ENCODE measurements around the gene MAP6. TPM values are rescaled to one million over a fixed set of nuclear protein-coding genes. Genes with fewer than 3 reads are reported as not detected.

The MAP6 gene
- total RNA-seq, 1 experiment from 2014 or later: 22.8 TPM

GRCh38 chr11:75541193-75542087 lies 127.4 kb downstream of the MAP6 start:
- DNase-seq: no peak
- no peaks in the 10 kb centered on the region for H3K4me1 Mint-ChIP-seq (ENCODE audit: low read depth, unreplicated experiment)
- H3K27me3 Mint-ChIP-seq (ENCODE audit: insufficient read depth, unreplicated experiment): no peaks in the 10 kb centered on the region
- no peaks in the 10 kb centered on the region for H3K9me3 Mint-ChIP-seq (ENCODE audit: unreplicated experiment)
- no peak overlapping the region for H3K4me3 ChIP-seq (ENCODE audit: low read depth, low read length)
- H3K4me3 Mint-ChIP-seq (ENCODE audit: unreplicated experiment): no peak overlapping the region
- no peaks in the 10 kb centered on the region for H3K36me3 ChIP-seq (ENCODE audit: control insufficient read depth, insufficient read depth, low read length)
- ChIA-PET CTCF (no interaction called here), POLR2A (no interaction called here)
- no peaks in the 10 kb centered on the region for H3K9me3 ChIP-seq
- peaks cover 4% of the 10 kb centered on the region; the same call in 1 of the 2 replicates for H3K4me1 ChIP-seq
- intact Hi-C loops (cut with micrococcal nuclease; ENCODE audit: unreplicated experiment): no loop called here
- H3K36me3 Mint-ChIP-seq (ENCODE audit: insufficient read depth, unreplicated experiment): no peaks in the 10 kb centered on the region
- TF ChIP-seq CTCF (IDR thresholded peaks at IDR 0.05; ENCODE audit: insufficient read depth in 1 of 2, low read depth in 1 of 2, low read length in 1 of 2, severe bottlenecking in 1 of 2, unreplicated experiment in 1 of 2): no peak
- BruUV-seq (replicated peaks): no TSS peak
- no peaks in the 10 kb centered on the region for H3K27me3 ChIP-seq (replicated peaks; ENCODE audit: control insufficient read depth, insufficient read depth, low read length)
- no peak overlapping the region for H3K27ac Mint-ChIP-seq (ENCODE audit: unreplicated experiment)

DNA sequence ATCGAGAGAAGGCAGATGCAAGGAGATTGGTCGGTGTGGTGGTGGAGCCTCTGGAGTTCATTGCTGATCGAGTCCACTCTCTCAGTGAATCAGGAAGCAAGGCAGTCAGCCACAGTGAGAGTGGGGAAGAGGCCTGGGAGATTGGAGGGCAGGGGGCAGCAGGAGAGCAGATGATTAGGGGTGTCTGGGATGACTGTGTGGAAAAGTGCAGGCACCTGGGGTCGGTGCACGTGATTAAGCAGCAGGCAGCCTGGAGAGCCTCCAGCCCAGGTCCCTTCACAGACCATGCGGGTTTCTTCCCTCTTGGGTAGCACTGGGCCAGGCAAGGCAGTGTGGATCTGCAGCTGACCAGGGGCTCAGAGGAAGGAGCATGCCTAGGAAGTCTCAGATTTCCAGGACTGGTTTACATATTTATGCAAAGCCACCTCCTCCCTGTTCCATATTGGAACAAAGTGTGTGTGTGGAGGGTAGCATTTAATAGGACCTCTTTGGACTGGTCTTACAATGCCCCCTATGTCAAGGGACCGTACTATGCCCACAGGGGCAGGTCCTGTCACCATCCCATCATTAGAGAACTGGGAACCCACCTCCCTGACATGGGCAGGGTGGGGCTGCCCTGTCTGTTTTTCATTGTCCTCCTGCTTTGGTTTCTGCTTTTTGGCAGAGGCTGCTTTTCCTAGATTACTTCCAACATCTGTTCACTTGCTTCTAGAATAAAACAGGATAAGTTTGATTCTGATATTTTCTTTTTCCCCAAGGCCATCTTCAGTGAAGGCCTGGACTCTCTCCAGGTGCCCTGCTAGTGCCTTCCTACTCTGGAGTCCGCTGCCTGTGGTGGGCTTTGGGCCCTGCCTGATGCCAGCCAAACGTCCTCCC lies 129.1 kb downstream of the MAP6 start:
- Histone ChIP-seq H3K36me3 (ENCODE audit: control insufficient read depth, insufficient read depth, low read length) (no peaks in the 10 kb centered on the region), H3K9me3 (no peaks in the 10 kb centered on the region), H3K27me3 (replicated peaks; ENCODE audit: control insufficient read depth, insufficient read depth, low read length) (no peaks in the 10 kb centered on the region), H3K4me3 (ENCODE audit: low read depth, low read length) (no peak overlapping the region), H3K4me1 (peaks cover 5% of the 10 kb centered on the region)
- Mint-ChIP-seq H3K9me3 (ENCODE audit: unreplicated experiment) (no peaks in the 10 kb centered on the region), H3K27ac (ENCODE audit: unreplicated experiment) (no peak overlapping the region), H3K4me1 (ENCODE audit: low read depth, unreplicated experiment) (peaks cover 2% of the 10 kb centered on the region), H3K36me3 (ENCODE audit: insufficient read depth, unreplicated experiment) (no peaks in the 10 kb centered on the region), H3K4me3 (ENCODE audit: unreplicated experiment) (no peak overlapping the region), H3K27me3 (ENCODE audit: insufficient read depth, unreplicated experiment) (no peaks in the 10 kb centered on the region)
- TF ChIP-seq CTCF (IDR thresholded peaks at IDR 0.05; ENCODE audit: insufficient read depth in 1 of 2, low read depth in 1 of 2, low read length in 1 of 2, severe bottlenecking in 1 of 2, unreplicated experiment in 1 of 2): no peak
- ChIA-PET POLR2A (interaction anchor here (0.7 kb wide), 1 partner anchor 117 kb away, joined by 3 read pairs; no protein-coding TSS in a partner anchor), CTCF (interaction anchor here (0.7 kb wide), 1 partner anchor 132 kb away, joined by 5 read pairs; no protein-coding TSS in a partner anchor)
- intact Hi-C loops (cut with micrococcal nuclease; ENCODE audit: unreplicated experiment): no loop called here
- no peak for DNase-seq
- BruUV-seq (replicated peaks): no TSS peak

Data from Caco-2 (cell line).